GM12875 (cell line): ENCODE results near the gene HSP90AB1.

Experiments
- H3K4me3 ChIP-seq: one replicate; pipeline ENCODE4 v1.5.1; 2011; ENCODE audit warnings: low read depth, low read length, control low read depth
- CTCF ChIP-seq: IDR thresholded peaks from 2 replicates; pipeline ENCODE4 v1.5.1; 2011; ENCODE audit warnings: low read depth, mild to moderate bottlenecking, control low read depth, inconsistent platforms, low read length, moderate library complexity, borderline replicate concordance; ENCODE audit not compliant: insufficient read depth

Gene HSP90AB1

GRCh38 chr6:44302856-44303255, 56.0 kb downstream of the HSP90AB1 start:
- H3K4me3 ChIP-seq = no peak overlapping the region
- no peak for TF ChIP-seq CTCF
